Right ventricle myocardium inferior (tissue), 1 donor: ENCODE measurements around the gene TEX36. TPM values are rescaled to one million over a fixed set of nuclear protein-coding genes. Genes with fewer than 3 reads are reported as not detected.
"Not testable (repeated sequence)": the region's sequence is repeated elsewhere in the genome, so short reads cannot be mapped to it uniquely, and the experiment has no call there.

Experiments used
- ATAC-seq: fragments of 200-7000 bp; cut with Tn5 transposase; one replicate; pipeline ENCODE4 v1.9.1; 2020; ENCODE audit warnings: mild to moderate bottlenecking, moderate library complexity
- DNase-seq: peaks from one replicate; pipeline ENCODE4 v3.0.0; 2021; ENCODE audit errors: missing footprints
- intact Hi-C: fragments of 100-400 bp; cut with DNase I; formaldehyde crosslinking; loops from one replicate; pipeline ENCODE4 v1.11.0; 2022
- total RNA-seq: library from RNA; stranded (reverse); fragmentation: NEBNext Ultra II Directional; extraction: Animal tissue kit (Norgen Biotek cat#: 25700); gene quantifications from one replicate; pipeline ENCODE4 v1.2.1, GENCODE V29; 2021
- donor health status: DM: no; HTN: yes; CAD: no; lungs with severe emphysema.

The TEX36 gene
- total RNA-seq, 1 donor from 2014 or later: not detected

GRCh38 chr10:125640653-125641052 is 42.3 kb downstream of the TEX36 start:
- intact Hi-C loops: no loop called here
- ATAC-seq: no peak
- DNase-seq: no peak

GRCh38 chr10:125639846-125640245 is 43.1 kb downstream of the TEX36 start:
- no peak for DNase-seq
- no peak for ATAC-seq
- intact Hi-C loops: no loop called here

- ATAC-seq (no peak), DNase-seq (no peak)
- intact Hi-C loops: no loop called here
Observed at GRCh38 chr10:125638555-125638954, 44.4 kb downstream of the TEX36 start.

GRCh38 chr10:125637496-125637895 is 45.5 kb downstream of the TEX36 start:
- no peak for ATAC-seq
- intact Hi-C loops: no loop called here
- DNase-seq: no peak

GRCh38 chr10:125634606-125635005 is 48.4 kb downstream of the TEX36 start:
- DNase-seq (no peak), ATAC-seq (no peak)
- intact Hi-C loops: no loop called here

- DNase-seq (no peak), ATAC-seq (no peak)
- intact Hi-C loops: no loop called here
Observed at GRCh38 chr10:125633517-125633999, 49.4 kb downstream of the TEX36 start.

- ATAC-seq: no peak
- DNase-seq: no peak
- intact Hi-C loops: no loop called here
Observed at GRCh38 chr10:125631806-125632205, 51.2 kb downstream of the TEX36 start.

- intact Hi-C loops: no loop called here
- no peak for ATAC-seq
- DNase-seq: no peak
Observed at GRCh38 chr10:125629758-125630376, 53.1 kb downstream of the TEX36 start.

- intact Hi-C loops: no loop called here
- no peak for ATAC-seq
Observed at GRCh38 chr10:125628104-125629049, 54.6 kb downstream of the TEX36 start.

GRCh38 chr10:125627646-125628045 is 55.3 kb downstream of the TEX36 start:
- DNase-seq (no peak), ATAC-seq (no peak)
- intact Hi-C loops: no loop called here

More at GRCh38 chr10:125628104-125629049, 54.6 kb downstream of the TEX36 start:
- no peak for DNase-seq

GRCh38 chr10:125626671-125627070 is 56.3 kb downstream of the TEX36 start:
- intact Hi-C loops: no loop called here
- no peak for ATAC-seq

GRCh38 chr10:125625586-125625985 is 57.4 kb downstream of the TEX36 start:
- intact Hi-C loops: no loop called here
- no peak for DNase-seq

More at GRCh38 chr10:125626671-125627070, 56.3 kb downstream of the TEX36 start:
- no peak for DNase-seq

GRCh38 chr10:125624800-125625199 is 58.2 kb downstream of the TEX36 start:
- DNase-seq (no peak), ATAC-seq (no peak)
- intact Hi-C loops: no loop called here

More at GRCh38 chr10:125625586-125625985, 57.4 kb downstream of the TEX36 start:
- ATAC-seq: no peak

GRCh38 chr10:125621052-125621451 is 61.9 kb downstream of the TEX36 start:
- no peak for DNase-seq
- intact Hi-C loops: no loop called here
- ATAC-seq: no peak

GRCh38 chr10:125620401-125620800 is 62.6 kb downstream of the TEX36 start:
- no peak for DNase-seq
- intact Hi-C loops: no loop called here
- ATAC-seq: no peak

GRCh38 chr10:125613062-125613461 is 69.9 kb downstream of the TEX36 start:
- intact Hi-C loops, DNase-seq, ATAC-seq: not testable (repeated sequence)

GRCh38 chr10:125611756-125612155 is 71.2 kb downstream of the TEX36 start:
- no peak for DNase-seq
- intact Hi-C loops: no loop called here
- no peak for ATAC-seq

- ATAC-seq (no peak), DNase-seq (no peak)
- intact Hi-C loops: no loop called here
Observed at GRCh38 chr10:125611216-125611615, 71.7 kb downstream of the TEX36 start.

GRCh38 chr10:125609859-125610258 is 73.1 kb downstream of the TEX36 start:
- intact Hi-C loops: no loop called here
- DNase-seq: no peak
- ATAC-seq: no peak

- no peak for DNase-seq
- intact Hi-C loops: no loop called here
- no peak for ATAC-seq
Observed at GRCh38 chr10:125608474-125608873, 74.5 kb downstream of the TEX36 start.
